Panc1 (cell line): ENCODE measurements around the gene UBE3B. TPM values are rescaled to one million over a fixed set of nuclear protein-coding genes. Genes with fewer than 3 reads are reported as not detected.

Experiments used
- ATAC-seq: fragments of 200-7000 bp; cut with Tn5 transposase; 2 replicates; pipeline ENCODE4 v1.9.1; 2020; ENCODE audit warnings: mild to moderate bottlenecking, moderate library complexity
- BruUV-seq: library from RNA; stranded (reverse); fragments of 400-500 nt; replicated peaks from 2 replicates; lab custom pipeline; 2021; lab: Mats Ljungman, UMichigan
- CTCF ChIA-PET: fragments of 300-600 bp; sonication (Branson Sonifier 250); formaldehyde crosslinking; loops from one replicate; lab custom pipeline; 2022; ENCODE audit warnings: antibody characterized with exemption; lab: Charles Lee
- POLR2A ChIA-PET: fragments of 300-600 bp; sonication (Branson Sonifier 250); formaldehyde crosslinking; loops from one replicate; lab custom pipeline; 2022; ENCODE audit warnings: antibody characterized with exemption; lab: Charles Lee
- DNase-seq: peaks from one replicate; pipeline ENCODE4 v3.0.0-alpha.2; 2010; ENCODE audit warnings: low read depth, low spot score
- H3K27ac ChIP-seq: 2 replicates; pipeline ENCODE4 v1.5.1; 2011; ENCODE audit warnings: mild to moderate bottlenecking, low read length, inconsistent platforms
- H3K27me3 ChIP-seq: fragments of 200-500 bp; sonication (Bioruptor generic); 2 replicates; pipeline ENCODE4 v1.6.0; 2014; ENCODE audit warnings: low read length, inconsistent platforms; ENCODE audit not compliant: control insufficient read depth, insufficient read depth
- H3K36me3 ChIP-seq: fragments of 200-500 bp; sonication (Bioruptor generic); 2 replicates; pipeline ENCODE4 v1.5.1; 2014; ENCODE audit warnings: inconsistent platforms, mild to moderate bottlenecking, low read length, moderate library complexity; ENCODE audit not compliant: control insufficient read depth, insufficient read depth
- H3K4me1 ChIP-seq: 2 replicates; pipeline ENCODE4 v1.5.1; 2011; ENCODE audit warnings: inconsistent platforms, mild to moderate bottlenecking, low read length, moderate library complexity; ENCODE audit not compliant: control insufficient read depth, insufficient read depth
- H3K4me3 ChIP-seq, 2 experiments: 2 replicates each; pipeline ENCODE4 v1.5.1; 2011 to 2012; ENCODE audit warnings: low read depth in 2 of 2, low read length in 2 of 2, mild to moderate bottlenecking in 2 of 2, inconsistent platforms in 1 of 2, moderate library complexity in 1 of 2
- H3K9me3 ChIP-seq: fragments of 200-500 bp; sonication (Bioruptor generic); 2 replicates; pipeline ENCODE4 v1.5.1; 2014; ENCODE audit warnings: low read depth, mild to moderate bottlenecking, inconsistent platforms, low read length, moderate library complexity; ENCODE audit not compliant: control insufficient read depth, insufficient read depth
- CTCF ChIP-seq: fragments of 450-650 bp; IDR thresholded peaks from 2 replicates; pipeline ENCODE4 v1.5.1; 2017; ENCODE audit warnings: mild to moderate bottlenecking
- POLR2AphosphoS5 ChIP-seq: IDR thresholded peaks from 2 replicates; pipeline ENCODE4 v1.6.1; 2012; ENCODE audit warnings: mild to moderate bottlenecking, low read depth, low read length, moderate library complexity
- REST ChIP-seq, 2 experiments: IDR thresholded peaks; 2 replicates each; pipeline ENCODE4 v1.6.1; 2011 to 2012; ENCODE audit warnings: low read depth in 2 of 2, control low read depth in 1 of 2, low read length in 1 of 2, mild to moderate bottlenecking in 1 of 2, moderate library complexity in 1 of 2; ENCODE audit not compliant: insufficient read depth in 1 of 2
- SIN3A ChIP-seq: IDR thresholded peaks from 2 replicates; pipeline ENCODE4 v1.6.1; 2012; ENCODE audit warnings: low read depth, mild to moderate bottlenecking, low read length, moderate library complexity, borderline replicate concordance; ENCODE audit not compliant: insufficient read depth
- TCF7L2 ChIP-seq: IDR thresholded peaks from 2 replicates; pipeline ENCODE4 v1.6.1; 2011; ENCODE audit warnings: mild to moderate bottlenecking, low read depth, low read length, inconsistent platforms
- in situ Hi-C: cut with HindIII; loops from 2 replicates; pipeline ENCODE4 v1.10.0; 2016; ENCODE audit warnings: low sequenced_read_pairs, low pct_unique_long_range_greater_than_20kb
- intact Hi-C: fragments of 100-400 bp; cut with micrococcal nuclease; formaldehyde crosslinking; loops from one replicate; pipeline ENCODE4 v1.10.0; 2022; ENCODE audit not compliant: unreplicated experiment
- total RNA-seq: library from RNA; stranded (reverse); gene quantifications from one replicate; pipeline ENCODE4 v1.2.1, GENCODE V29; 2021; ENCODE audit not compliant: unreplicated experiment

Gene UBE3B
- total RNA-seq, 1 experiment from 2014 or later, result 38.9 TPM

- CTCF ChIA-PET, result no interaction called here
- H3K36me3 ChIP-seq, result no peaks in the 10 kb centered on the region
- no peak for TF ChIP-seq SIN3A
- TF ChIP-seq TCF7L2, result no peak
- no peak for TF ChIP-seq CTCF
- TF ChIP-seq REST (IDR thresholded peaks at IDR 0.05; ENCODE audit: insufficient read depth in 1 of 2, low read depth in 2 of 2, low read length in 1 of 2), result no peak
- no peak for TF ChIP-seq POLR2AphosphoS5
- DNase-seq (no peak), ATAC-seq (no peak)
- in situ Hi-C loops, result no loop called here
- H3K4me1 ChIP-seq, result no peaks in the 10 kb centered on the region
- POLR2A ChIA-PET, result no interaction called here
- intact Hi-C loops, result no loop called here
- H3K4me3 ChIP-seq, result no peak overlapping the region
- no peaks in the 10 kb centered on the region for H3K9me3 ChIP-seq
- H3K27ac ChIP-seq, result no peak overlapping the region
- no peaks in the 10 kb centered on the region for H3K27me3 ChIP-seq
- BruUV-seq, result no TSS peak
Observed at GRCh38 chr12:109568486-109568885, 91.1 kb downstream of the UBE3B start.

DNA sequence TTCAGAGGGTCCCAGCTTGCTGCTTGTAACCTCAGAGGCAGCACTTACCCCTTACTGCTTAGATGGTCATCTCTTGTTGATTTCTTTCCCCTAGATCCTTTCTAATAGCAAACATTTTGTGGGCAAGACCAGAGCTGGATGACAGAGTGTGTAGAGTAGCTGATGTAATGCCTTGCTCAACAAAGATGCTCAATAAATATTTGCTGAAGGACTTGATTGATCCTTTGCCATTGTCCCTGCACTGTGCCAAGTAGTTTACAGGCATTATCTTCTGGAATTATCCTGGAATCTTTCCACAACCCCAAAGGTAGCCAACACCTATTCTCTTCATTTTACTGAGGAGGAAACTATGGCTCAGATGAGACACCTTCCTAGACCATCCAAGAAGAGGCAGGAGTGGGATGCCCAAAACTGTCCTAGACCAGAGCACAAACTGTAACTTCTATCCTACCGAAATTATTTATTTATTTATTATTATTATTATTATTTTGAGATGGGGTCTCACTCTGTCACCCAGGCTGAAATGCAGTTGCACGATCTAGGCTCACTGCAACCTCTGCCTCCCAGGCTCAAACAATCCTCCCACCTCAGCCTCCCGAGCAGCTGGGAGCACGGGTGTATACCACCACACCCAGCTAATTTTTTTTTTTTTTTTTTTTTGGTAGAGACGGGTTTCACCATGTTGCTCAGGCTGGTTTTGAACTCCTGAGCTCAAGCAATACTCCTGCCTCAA is 94.5 kb downstream of the UBE3B start:
- TF ChIP-seq POLR2AphosphoS5, result no peak
- no peak for TF ChIP-seq SIN3A
- TF ChIP-seq REST (IDR thresholded peaks at IDR 0.05; ENCODE audit: insufficient read depth in 1 of 2, low read depth in 2 of 2, low read length in 1 of 2), result no peak
- TF ChIP-seq CTCF, result no peak
- TF ChIP-seq TCF7L2, result no peak
- Histone ChIP-seq H3K27ac (no peak overlapping the region; the same call in 1 of the 2 replicates), H3K4me1 (peaks cover 11% of the 10 kb centered on the region), H3K9me3 (no peaks in the 10 kb centered on the region), H3K27me3 (no peaks in the 10 kb centered on the region), H3K4me3 (no peak overlapping the region), H3K36me3 (peaks cover 5% of the 10 kb centered on the region; the same call in 1 of the 2 replicates)
- ATAC-seq, result no peak
- ChIA-PET POLR2A (interaction anchor here (0.6 kb wide), 1 partner anchor 94 kb away, joined by 3 read pairs; no protein-coding TSS in a partner anchor), CTCF (no interaction called here)
- intact Hi-C loops, result no loop called here
- in situ Hi-C loops, result no loop called here
- no TSS peak for BruUV-seq
- DNase-seq, result no peak
